Activated naive CD4-positive, alpha-beta T cell treated with anti-CD3 and anti-CD28 coated beads, Interleukin-2, amount 50 U/mL, for 24 hours (primary cell): ENCODE data around the gene POU4F2.
"Not testable (repeated sequence)": the region's sequence is repeated elsewhere in the genome, so short reads cannot be mapped to it uniquely, and the experiment has no call there.

Experiments used
- H3K27ac Mint-ChIP-seq: one replicate; pipeline ENCODE4 v1.8.0; 2021; ENCODE audit warnings: mild to moderate bottlenecking, mixed read lengths
- H3K27me3 Mint-ChIP-seq: one replicate; pipeline ENCODE4 v1.8.0; 2021; ENCODE audit warnings: mixed read lengths
- H3K36me3 Mint-ChIP-seq: one replicate; pipeline ENCODE4 v1.8.0; 2021; ENCODE audit warnings: mixed read lengths
- H3K4me1 Mint-ChIP-seq: one replicate; pipeline ENCODE4 v1.8.0; 2021; ENCODE audit warnings: mixed read lengths
- H3K4me3 Mint-ChIP-seq: one replicate; pipeline ENCODE4 v1.8.0; 2021; ENCODE audit warnings: mild to moderate bottlenecking, mixed read lengths
- H3K9me3 Mint-ChIP-seq: one replicate; pipeline ENCODE4 v1.8.0; 2021; ENCODE audit warnings: mixed read lengths

POU4F2 gene

DNA sequence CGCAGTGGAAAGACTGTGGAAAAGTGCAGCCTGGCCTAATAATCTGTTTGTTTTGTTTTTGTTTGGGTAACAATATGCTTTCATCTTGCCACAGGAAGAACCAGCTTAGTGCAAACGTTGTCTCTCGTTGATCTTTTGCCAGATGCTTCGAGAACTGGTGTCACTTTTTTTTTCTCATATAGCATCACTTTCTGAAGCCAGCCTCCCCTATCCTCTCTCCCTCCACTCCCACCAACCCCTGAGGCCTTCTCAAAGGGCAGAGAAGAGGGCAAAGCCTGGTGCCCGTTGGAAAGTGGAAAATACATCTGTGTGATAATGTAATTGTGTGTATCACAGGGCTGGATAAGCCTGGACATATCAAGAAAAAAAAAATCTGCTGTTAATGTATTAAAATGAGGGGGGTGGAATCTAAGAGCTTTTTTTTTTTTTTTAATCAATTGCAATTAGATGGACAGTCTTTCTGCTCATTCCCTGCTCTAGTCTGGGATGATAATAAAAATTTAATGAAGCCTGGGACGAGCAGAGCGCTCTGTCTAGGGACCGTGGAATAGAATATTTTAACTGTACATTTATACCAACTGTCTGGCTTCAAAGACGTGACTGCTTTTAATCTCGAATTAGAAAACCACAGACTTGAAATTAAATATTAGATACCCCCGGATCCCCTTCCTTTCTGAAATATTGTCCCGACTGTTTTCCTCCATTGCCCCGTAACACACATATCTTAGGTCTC lies 8.1 kb downstream of the POU4F2 start:
- peaks cover 2% of the 10 kb centered on the region for H3K36me3 Mint-ChIP-seq
- H3K9me3 Mint-ChIP-seq, result peaks cover 19% of the 10 kb centered on the region
- no peaks in the 10 kb centered on the region for H3K4me1 Mint-ChIP-seq
- no peak overlapping the region for H3K4me3 Mint-ChIP-seq
- H3K27ac Mint-ChIP-seq, result no peak overlapping the region
- H3K27me3 Mint-ChIP-seq, result peaks cover 67% of the 10 kb centered on the region

DNA sequence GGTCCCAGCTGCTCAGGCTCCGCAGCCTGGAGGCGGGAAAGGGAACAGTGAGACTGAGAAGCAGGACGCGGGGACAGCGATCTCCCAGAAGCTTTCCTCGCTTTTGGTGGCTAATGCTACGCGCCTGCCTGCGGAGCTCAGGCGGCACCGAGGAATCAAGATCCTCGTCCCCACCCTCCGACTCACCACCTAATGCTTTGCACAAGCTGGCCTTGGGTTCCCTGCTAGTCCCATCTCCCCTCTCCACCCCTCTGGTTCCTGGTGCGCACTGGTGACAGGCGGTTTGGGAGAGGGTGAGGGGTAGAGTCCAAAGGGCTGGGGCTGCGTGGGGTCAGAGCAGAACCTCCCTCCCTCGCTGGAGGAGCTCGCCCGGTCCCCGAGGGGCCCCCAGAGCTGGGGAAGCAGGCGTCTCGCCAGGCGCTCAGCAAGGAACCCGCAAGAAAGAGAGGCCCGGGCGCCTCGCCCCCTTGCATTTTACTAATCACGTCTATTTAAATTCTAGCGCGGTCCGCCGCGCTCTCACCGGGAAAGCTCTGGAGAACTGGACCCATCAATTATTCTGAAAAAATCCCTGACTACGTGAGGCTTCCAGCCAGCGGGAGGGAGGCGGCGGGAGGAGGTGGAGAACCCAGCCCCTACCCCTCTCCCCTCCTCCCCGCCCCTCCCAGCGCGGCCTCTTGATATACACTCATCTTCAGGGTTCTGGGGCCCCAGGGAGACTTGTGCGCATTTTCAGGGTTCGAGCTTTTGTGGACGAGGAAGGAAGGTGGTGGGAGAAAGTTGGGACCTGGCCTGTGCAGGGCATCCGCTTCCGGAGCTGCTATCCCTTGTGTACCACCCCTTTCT lies 9.1 kb downstream of the POU4F2 start:
- Mint-ChIP-seq H3K9me3 (peaks cover 19% of the 10 kb centered on the region), H3K27me3 (peaks cover 66% of the 10 kb centered on the region), H3K4me1 (no peaks in the 10 kb centered on the region), H3K4me3 (no peak overlapping the region), H3K36me3 (peaks cover 2% of the 10 kb centered on the region), H3K27ac (no peak overlapping the region)

DNA sequence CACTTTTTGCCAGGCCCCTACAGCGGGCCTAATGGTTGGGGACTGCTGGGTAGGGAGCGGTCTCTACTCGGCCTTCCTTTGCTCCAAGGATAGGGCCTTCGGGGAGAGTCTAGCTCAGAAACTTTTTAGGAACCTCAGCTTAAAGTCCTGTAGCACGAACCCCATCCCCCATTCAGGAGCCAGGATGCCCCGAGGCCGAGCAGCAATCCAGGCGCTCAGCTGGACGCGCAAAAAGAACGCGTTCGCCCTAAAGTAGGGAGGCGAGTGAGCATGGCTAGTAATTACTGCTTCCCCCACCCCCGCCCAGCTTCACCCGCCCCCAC lies 9.7 kb downstream of the POU4F2 start:
- Mint-ChIP-seq H3K27ac (no peak overlapping the region), H3K27me3 (peaks cover 66% of the 10 kb centered on the region), H3K4me3 (no peak overlapping the region), H3K9me3 (peaks cover 14% of the 10 kb centered on the region), H3K4me1 (no peaks in the 10 kb centered on the region), H3K36me3 (peaks cover 2% of the 10 kb centered on the region)

GRCh38 chr4:146649232-146649631 lies 10.5 kb downstream of the POU4F2 start:
- Mint-ChIP-seq H3K27me3 (peaks cover 65% of the 10 kb centered on the region), H3K9me3 (peaks cover 7% of the 10 kb centered on the region), H3K36me3 (peaks cover 2% of the 10 kb centered on the region), H3K27ac (no peak overlapping the region), H3K4me3 (no peak overlapping the region), H3K4me1 (peaks cover under 1% of the 10 kb centered on the region)

- peaks cover 6% of the 10 kb centered on the region for H3K4me1 Mint-ChIP-seq
- H3K27ac Mint-ChIP-seq, result no peak overlapping the region
- H3K9me3 Mint-ChIP-seq, result no peaks in the 10 kb centered on the region
- H3K4me3 Mint-ChIP-seq, result no peak overlapping the region
- H3K36me3 Mint-ChIP-seq, result peaks cover 3% of the 10 kb centered on the region
- H3K27me3 Mint-ChIP-seq, result peaks cover 63% of the 10 kb centered on the region
Measured at GRCh38 chr4:146650034-146650433, 11.3 kb downstream of the POU4F2 start.

GRCh38 chr4:146654687-146655520 lies 16.2 kb downstream of the POU4F2 start:
- no peak overlapping the region for H3K27ac Mint-ChIP-seq
- H3K9me3 Mint-ChIP-seq, result no peaks in the 10 kb centered on the region
- peaks cover 52% of the 10 kb centered on the region for H3K27me3 Mint-ChIP-seq
- peak overlapping the region; percentile 87 for H3K4me3 Mint-ChIP-seq
- peaks cover 3% of the 10 kb centered on the region for H3K36me3 Mint-ChIP-seq
- H3K4me1 Mint-ChIP-seq, result peaks cover 6% of the 10 kb centered on the region

- H3K4me3 Mint-ChIP-seq, result no peak overlapping the region
- peaks cover 6% of the 10 kb centered on the region for H3K4me1 Mint-ChIP-seq
Measured at GRCh38 chr4:146655521-146655856, 16.8 kb downstream of the POU4F2 start.

GRCh38 chr4:146661367-146661766 lies 22.7 kb downstream of the POU4F2 start:
- Mint-ChIP-seq H3K4me3 (no peak overlapping the region), H3K36me3 (no peaks in the 10 kb centered on the region), H3K27me3 (peaks cover 17% of the 10 kb centered on the region), H3K4me1 (no peaks in the 10 kb centered on the region), H3K27ac (no peak overlapping the region), H3K9me3 (peaks cover 4% of the 10 kb centered on the region)

More at GRCh38 chr4:146655521-146655856, 16.8 kb downstream of the POU4F2 start:
- Mint-ChIP-seq H3K27me3 (peaks cover 52% of the 10 kb centered on the region), H3K9me3 (no peaks in the 10 kb centered on the region), H3K36me3 (peaks cover 3% of the 10 kb centered on the region), H3K27ac (no peak overlapping the region)

DNA sequence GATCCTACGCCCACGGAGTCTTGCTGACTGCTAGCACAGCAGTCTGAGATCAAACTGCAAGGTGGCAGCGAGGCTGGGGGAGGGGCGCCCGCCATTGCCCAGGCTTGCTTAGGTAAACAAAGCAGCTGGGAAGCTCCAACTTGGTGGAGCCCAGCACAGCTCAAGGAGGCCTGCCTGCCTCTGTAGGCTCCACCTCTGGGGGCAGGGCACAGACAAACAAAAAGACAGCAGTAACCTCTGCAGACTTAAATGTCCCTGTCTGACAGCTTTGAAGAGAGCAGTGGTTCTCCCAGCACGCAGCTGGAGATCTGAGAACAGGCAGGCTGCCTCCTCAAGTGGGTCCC lies 25.2 kb downstream of the POU4F2 start:
- not testable (repeated sequence) for H3K4me1 Mint-ChIP-seq, H3K9me3 Mint-ChIP-seq, H3K4me3 Mint-ChIP-seq, H3K36me3 Mint-ChIP-seq, H3K27ac Mint-ChIP-seq, H3K27me3 Mint-ChIP-seq

- no peak overlapping the region for H3K4me3 Mint-ChIP-seq
- H3K4me1 Mint-ChIP-seq, result no peaks in the 10 kb centered on the region
- H3K36me3 Mint-ChIP-seq, result no peaks in the 10 kb centered on the region
- H3K9me3 Mint-ChIP-seq, result no peaks in the 10 kb centered on the region
- no peak overlapping the region for H3K27ac Mint-ChIP-seq
- H3K27me3 Mint-ChIP-seq, result peaks cover 9% of the 10 kb centered on the region
Measured at GRCh38 chr4:146674829-146675570, 36.3 kb downstream of the POU4F2 start.
